Measurements from ENCODE around the gene MTARC2.

- no peak for TF ChIP-seq SIN3A (IDR thresholded peaks at IDR 0.05; ENCODE audit: borderline replicate concordance, insufficient read depth, low read length)
- no peak for TF ChIP-seq POLR2AphosphoS5 (IDR thresholded peaks at IDR 0.05; ENCODE audit: low read depth, low read length)
These were observed 60.4 kb downstream of the MTARC2 start for GRCh38 chr1:220808345-220809186.

All from PFSK-1 (cell line).